ENCODE results near the gene CD24.

Gene CD24, protein sequence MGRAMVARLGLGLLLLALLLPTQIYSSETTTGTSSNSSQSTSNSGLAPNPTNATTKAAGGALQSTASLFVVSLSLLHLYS

DNA sequence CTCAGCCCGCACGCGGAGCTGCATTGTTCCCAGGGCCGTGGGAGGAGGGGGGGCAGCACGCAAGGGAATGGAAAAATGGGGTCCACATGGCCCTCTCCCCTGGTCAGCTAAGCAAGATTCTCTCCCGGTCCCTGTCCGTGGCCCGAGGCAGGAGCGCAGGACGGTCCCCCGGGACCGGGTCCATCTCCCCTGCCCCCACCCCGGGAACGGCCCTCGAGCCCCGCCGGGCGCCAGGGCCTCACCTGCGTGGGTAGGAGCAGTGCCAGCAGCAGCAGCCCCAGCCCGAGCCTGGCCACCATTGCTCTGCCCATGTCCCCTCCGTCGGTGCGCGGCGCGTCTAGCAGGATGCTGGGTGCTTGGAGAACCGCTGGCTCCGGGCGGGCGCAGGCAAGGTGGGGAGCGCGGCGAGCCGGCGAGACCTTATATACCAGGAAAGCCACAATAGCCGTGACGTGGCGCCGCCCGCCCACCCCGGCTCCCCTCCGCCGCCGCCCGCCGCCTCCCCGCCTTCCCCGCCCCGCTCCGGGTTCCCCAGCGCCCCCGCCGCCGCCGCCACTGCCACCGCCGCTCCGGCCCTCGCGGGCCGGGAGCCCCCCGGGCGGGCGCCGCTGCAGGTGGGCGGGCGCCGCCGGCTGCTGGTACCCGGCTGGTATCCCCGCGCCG is at the start of gene CD24:
Gene CD24 (minus strand): TSS at position 394 of the 663 bp plus-strand sequence. CDS start 83 bp downstream, at position 311.
- TF ChIP-seq ZBTB7A (IDR thresholded peaks at IDR 0.05; ENCODE audit: low read depth) = peak; percentile 28; the same call in 1 of the 2 replicates
- TF ChIP-seq, protein P1, sequence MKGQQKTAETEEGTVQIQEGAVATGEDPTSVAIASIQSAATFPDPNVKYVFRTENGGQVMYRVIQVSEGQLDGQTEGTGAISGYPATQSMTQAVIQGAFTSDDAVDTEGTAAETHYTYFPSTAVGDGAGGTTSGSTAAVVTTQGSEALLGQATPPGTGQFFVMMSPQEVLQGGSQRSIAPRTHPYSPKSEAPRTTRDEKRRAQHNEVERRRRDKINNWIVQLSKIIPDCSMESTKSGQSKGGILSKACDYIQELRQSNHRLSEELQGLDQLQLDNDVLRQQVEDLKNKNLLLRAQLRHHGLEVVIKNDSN (IDR thresholded peaks at IDR 0.05) = no peak

DNA sequence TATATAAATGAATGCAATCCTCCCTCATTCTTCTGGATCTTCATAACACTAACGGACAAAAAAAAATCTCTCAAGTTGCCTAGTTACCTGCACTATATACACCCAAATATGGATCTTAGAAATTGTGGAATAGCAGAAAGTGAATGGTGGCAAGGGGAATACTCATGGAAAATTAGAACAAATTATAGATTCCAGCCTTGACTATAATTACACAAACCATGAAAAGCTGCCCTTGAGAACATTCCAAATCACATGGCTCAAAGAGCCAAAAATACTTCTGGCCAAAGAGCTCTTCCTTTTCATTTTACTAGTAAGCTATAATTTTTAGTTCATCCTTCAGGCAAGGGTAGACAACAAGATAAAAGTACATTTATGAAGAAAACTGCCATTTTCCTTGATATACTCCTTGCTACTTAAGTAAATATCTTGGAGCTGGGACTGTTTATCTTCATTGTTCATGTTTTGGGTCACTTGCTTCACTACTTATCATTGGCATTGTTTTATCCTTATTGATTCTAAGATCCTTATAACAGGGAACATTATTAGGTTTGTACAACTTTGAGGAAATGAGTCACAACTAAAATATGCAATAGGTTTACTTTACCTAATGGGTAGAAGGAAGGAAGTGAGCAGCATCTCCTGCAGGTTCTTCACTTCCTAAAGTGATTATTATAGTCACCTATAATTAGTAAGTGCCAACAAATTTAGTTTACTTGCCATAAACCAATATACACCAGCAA is 47.1 kb upstream of the CD24 start:
- TF ChIP-seq, protein P2, sequence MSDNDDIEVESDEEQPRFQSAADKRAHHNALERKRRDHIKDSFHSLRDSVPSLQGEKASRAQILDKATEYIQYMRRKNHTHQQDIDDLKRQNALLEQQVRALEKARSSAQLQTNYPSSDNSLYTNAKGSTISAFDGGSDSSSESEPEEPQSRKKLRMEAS (IDR thresholded peaks at IDR 0.05) = no peak
- TF ChIP-seq, protein P3, sequence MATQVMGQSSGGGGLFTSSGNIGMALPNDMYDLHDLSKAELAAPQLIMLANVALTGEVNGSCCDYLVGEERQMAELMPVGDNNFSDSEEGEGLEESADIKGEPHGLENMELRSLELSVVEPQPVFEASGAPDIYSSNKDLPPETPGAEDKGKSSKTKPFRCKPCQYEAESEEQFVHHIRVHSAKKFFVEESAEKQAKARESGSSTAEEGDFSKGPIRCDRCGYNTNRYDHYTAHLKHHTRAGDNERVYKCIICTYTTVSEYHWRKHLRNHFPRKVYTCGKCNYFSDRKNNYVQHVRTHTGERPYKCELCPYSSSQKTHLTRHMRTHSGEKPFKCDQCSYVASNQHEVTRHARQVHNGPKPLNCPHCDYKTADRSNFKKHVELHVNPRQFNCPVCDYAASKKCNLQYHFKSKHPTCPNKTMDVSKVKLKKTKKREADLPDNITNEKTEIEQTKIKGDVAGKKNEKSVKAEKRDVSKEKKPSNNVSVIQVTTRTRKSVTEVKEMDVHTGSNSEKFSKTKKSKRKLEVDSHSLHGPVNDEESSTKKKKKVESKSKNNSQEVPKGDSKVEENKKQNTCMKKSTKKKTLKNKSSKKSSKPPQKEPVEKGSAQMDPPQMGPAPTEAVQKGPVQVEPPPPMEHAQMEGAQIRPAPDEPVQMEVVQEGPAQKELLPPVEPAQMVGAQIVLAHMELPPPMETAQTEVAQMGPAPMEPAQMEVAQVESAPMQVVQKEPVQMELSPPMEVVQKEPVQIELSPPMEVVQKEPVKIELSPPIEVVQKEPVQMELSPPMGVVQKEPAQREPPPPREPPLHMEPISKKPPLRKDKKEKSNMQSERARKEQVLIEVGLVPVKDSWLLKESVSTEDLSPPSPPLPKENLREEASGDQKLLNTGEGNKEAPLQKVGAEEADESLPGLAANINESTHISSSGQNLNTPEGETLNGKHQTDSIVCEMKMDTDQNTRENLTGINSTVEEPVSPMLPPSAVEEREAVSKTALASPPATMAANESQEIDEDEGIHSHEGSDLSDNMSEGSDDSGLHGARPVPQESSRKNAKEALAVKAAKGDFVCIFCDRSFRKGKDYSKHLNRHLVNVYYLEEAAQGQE (IDR thresholded peaks at IDR 0.05; ENCODE audit: low read depth) = no peak
- TF ChIP-seq NFIC (IDR thresholded peaks at IDR 0.05) = no peak
- no peak for TF ChIP-seq FOXM1 (IDR thresholded peaks at IDR 0.05; ENCODE audit: borderline replicate concordance, low read depth)
- no peak for TF ChIP-seq CEBPB (IDR thresholded peaks at IDR 0.05)
- TF ChIP-seq EP300 (IDR thresholded peaks at IDR 0.05; ENCODE audit: borderline replicate concordance) = no peak
- TF ChIP-seq EGR1 (IDR thresholded peaks at IDR 0.05) = no peak
- TF ChIP-seq ZBTB7A (IDR thresholded peaks at IDR 0.05; ENCODE audit: low read depth) = no peak
- TF ChIP-seq TAF1 (IDR thresholded peaks at IDR 0.05; ENCODE audit: low read depth) = no peak
- no peak for TF ChIP-seq RAD21 (IDR thresholded peaks at IDR 0.05; ENCODE audit: low read depth)

DNA sequence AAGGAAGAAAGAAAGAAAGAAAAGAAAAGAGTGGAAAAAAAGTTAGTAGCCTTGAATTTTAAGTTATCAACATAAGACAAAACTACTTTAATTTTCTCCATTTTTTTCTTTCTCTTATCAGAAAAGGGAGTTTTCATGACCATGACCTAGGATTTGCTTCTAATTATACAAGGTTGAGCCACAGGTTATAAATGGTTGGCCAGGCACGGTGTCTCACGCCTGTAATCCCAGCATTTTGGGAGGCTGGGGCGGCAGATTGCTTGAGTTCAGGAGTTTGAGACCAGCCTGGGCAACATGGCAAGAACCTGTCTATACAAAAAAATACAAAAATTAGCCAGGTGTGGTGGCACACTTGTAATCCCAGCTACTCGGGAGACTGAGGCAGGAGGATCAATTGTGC is 45.7 kb upstream of the CD24 start:
- TF ChIP-seq TEAD4 (IDR thresholded peaks at IDR 0.05) = no peak
- TF ChIP-seq EP300 (IDR thresholded peaks at IDR 0.05; ENCODE audit: borderline replicate concordance) = no peak
- TF ChIP-seq, protein P3 (IDR thresholded peaks at IDR 0.05; ENCODE audit: low read depth) = no peak
- no peak for TF ChIP-seq CREB1 (IDR thresholded peaks at IDR 0.05; ENCODE audit: low read depth)
- TF ChIP-seq YY1 (IDR thresholded peaks at IDR 0.05; ENCODE audit: low read depth) = no peak
- TF ChIP-seq, protein P2 (IDR thresholded peaks at IDR 0.05) = no peak
- no peak for TF ChIP-seq TAF1 (IDR thresholded peaks at IDR 0.05; ENCODE audit: low read depth)
- TF ChIP-seq RAD21 (IDR thresholded peaks at IDR 0.05; ENCODE audit: low read depth) = no peak
- no peak for TF ChIP-seq ZBTB7A (IDR thresholded peaks at IDR 0.05; ENCODE audit: low read depth)
- no peak for TF ChIP-seq FOXM1 (IDR thresholded peaks at IDR 0.05; ENCODE audit: borderline replicate concordance, low read depth)
- no peak for TF ChIP-seq EGR1 (IDR thresholded peaks at IDR 0.05)
- TF ChIP-seq CEBPB (IDR thresholded peaks at IDR 0.05) = no peak
- TF ChIP-seq NFIC (IDR thresholded peaks at IDR 0.05) = no peak
- TF ChIP-seq, protein P1 (IDR thresholded peaks at IDR 0.05) = no peak
- TF ChIP-seq TCF12 (IDR thresholded peaks at IDR 0.05; ENCODE audit: low read depth) = no peak

DNA sequence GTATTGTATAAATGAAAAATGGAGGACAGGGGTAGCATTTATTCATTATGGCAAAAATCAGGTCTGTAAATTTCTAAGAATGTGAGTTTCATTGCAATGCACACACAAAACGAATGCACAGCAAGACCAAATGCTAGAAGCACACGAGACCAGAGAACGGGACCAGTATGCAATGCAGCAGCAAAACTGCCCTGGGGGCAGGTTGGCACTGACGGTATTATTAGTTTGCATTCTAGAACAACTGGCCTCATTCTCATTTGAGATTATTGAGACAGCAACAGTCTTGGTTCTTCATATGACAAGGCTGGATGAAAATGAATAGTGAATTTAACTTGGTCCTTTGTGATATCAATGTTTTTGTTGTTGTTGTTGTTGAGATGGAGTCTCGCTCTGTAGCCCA is 44.5 kb upstream of the CD24 start:
- TF ChIP-seq NFIC (IDR thresholded peaks at IDR 0.05) (no peak), EP300 (IDR thresholded peaks at IDR 0.05; ENCODE audit: borderline replicate concordance) (no peak), EGR1 (IDR thresholded peaks at IDR 0.05) (no peak), YY1 (IDR thresholded peaks at IDR 0.05; ENCODE audit: low read depth) (no peak), CEBPB (IDR thresholded peaks at IDR 0.05) (no peak)
- TF ChIP-seq, protein P2 (IDR thresholded peaks at IDR 0.05) = no peak

DNA sequence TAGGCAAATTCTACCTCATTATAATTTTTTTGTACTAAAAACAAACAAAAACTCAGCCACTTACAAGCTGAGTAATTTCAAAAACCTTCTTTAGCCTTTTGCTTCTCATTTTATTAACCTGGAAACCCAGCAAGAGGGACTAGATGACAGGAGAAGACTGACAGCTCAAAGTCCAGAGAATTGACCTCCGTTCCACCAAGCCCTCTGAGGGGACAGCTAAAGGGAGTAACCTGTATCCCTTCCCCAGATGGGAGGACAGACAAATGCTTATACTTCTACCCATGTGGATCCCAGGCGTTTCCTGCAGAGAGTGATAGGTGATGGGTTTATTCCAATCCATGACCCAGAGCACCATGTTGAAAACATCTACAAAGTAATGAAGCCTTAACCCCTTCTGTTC is 35.0 kb upstream of the CD24 start:
- TF ChIP-seq ZBTB7A (IDR thresholded peaks at IDR 0.05; ENCODE audit: low read depth) (no peak), EP300 (IDR thresholded peaks at IDR 0.05; ENCODE audit: borderline replicate concordance) (no peak), CEBPB (IDR thresholded peaks at IDR 0.05) (no peak), FOXM1 (IDR thresholded peaks at IDR 0.05; ENCODE audit: borderline replicate concordance, low read depth) (no peak), TEAD4 (IDR thresholded peaks at IDR 0.05) (no peak), EGR1 (IDR thresholded peaks at IDR 0.05) (no peak)
- TF ChIP-seq, protein P1 (IDR thresholded peaks at IDR 0.05) = no peak
- TF ChIP-seq, protein P3 (IDR thresholded peaks at IDR 0.05; ENCODE audit: low read depth) = no peak
- TF ChIP-seq, protein P2 (IDR thresholded peaks at IDR 0.05) = no peak
